HepG2 (cell line): ENCODE measurements around the gene NCOA3. TPM values are rescaled to one million over a fixed set of nuclear protein-coding genes. Genes with fewer than 3 reads are reported as not detected.

Experiments used
- ATAC-seq: fragments of 200-7000 bp; cut with Tn5 transposase; 3 replicates; pipeline ENCODE4 v1.9.1; 2020; ENCODE audit warnings: mild to moderate bottlenecking, moderate library complexity
- BruUV-seq: library from RNA; stranded (reverse); fragments of 400-500 nt; replicated peaks from 2 replicates; lab custom pipeline; 2021; lab: Mats Ljungman, UMichigan
- CTCF ChIA-PET: fragments of 300-600 bp; formaldehyde crosslinking; extraction: SDS; loops from one replicate; lab custom pipeline; 2021; ENCODE audit warnings: low total read pairs, inconsistent platforms, low intra/inter-chr PET ratio; lab: Yijun Ruan, JAX
- POLR2A ChIA-PET: fragments of 350-600 bp; sonication (Branson Sonifier 250); formaldehyde crosslinking; loops from one replicate; lab custom pipeline; 2020; ENCODE audit warnings: antibody characterized with exemption, inconsistent platforms; lab: Yijun Ruan, JAX
- DNase-seq: peaks from one replicate; pipeline ENCODE4 v3.0.0-alpha.2; 2015; ENCODE audit warnings: low spot score
- FAIRE-seq: peaks from 3 replicates; lab custom pipeline; 2011; peaks lifted over from hg19 to GRCh38; lab: Jason Lieb, UNC
- H2AFZ ChIP-seq: one replicate; pipeline ENCODE4 v1.6.1; 2011; ENCODE audit warnings: low read length, inconsistent platforms
- H3K27ac ChIP-seq: fragments of 300-600 bp; 3 replicates; pipeline ENCODE4 v1.8.0; 2011; ENCODE audit warnings: mixed run types, mild to moderate bottlenecking, mixed read lengths, low read length, inconsistent platforms; ENCODE audit not compliant: insufficient read depth; ENCODE audit errors: extremely low read length
- H3K27me3 ChIP-seq, 2 experiments: fragments of 200-600 bp in 1 of 2; 2 replicates in 1 of 2; 3 replicates in 1 of 2; pipeline versions ENCODE4 v1.6.0 to v1.8.0; 2011; ENCODE audit warnings: low read length in 2 of 2, mild to moderate bottlenecking in 2 of 2, moderate library complexity in 2 of 2, inconsistent platforms in 1 of 2; ENCODE audit not compliant: insufficient read depth in 2 of 2, control insufficient read depth in 1 of 2
- H3K36me3 ChIP-seq, 2 experiments: fragments of 200-600 bp in 1 of 2; replicated peaks in 1 of 2; 2 replicates in 1 of 2; 3 replicates in 1 of 2; pipeline versions ENCODE4 v1.5.1 to v1.8.0; 2011; ENCODE audit warnings: low read length in 2 of 2, inconsistent platforms in 1 of 2; ENCODE audit not compliant: insufficient read depth in 2 of 2, control insufficient read depth in 1 of 2
- H3K4me1 ChIP-seq: 2 replicates; pipeline ENCODE4 v1.5.1; 2012; ENCODE audit warnings: low read length, inconsistent platforms; ENCODE audit not compliant: insufficient read depth
- H3K4me2 ChIP-seq: 2 replicates; pipeline ENCODE4 v1.6.0; 2011; ENCODE audit warnings: low read depth, low read length, inconsistent platforms
- H3K4me3 ChIP-seq, 3 experiments: fragments of 200-600 bp in 1 of 3; sonication (generic), shearing (Covaris generic) in 1 of 3; replicated peaks in 1 of 3; 2 replicates each; pipeline ENCODE4 v1.5.1; 2011 to 2016; ENCODE audit warnings: low read length in 3 of 3, inconsistent platforms in 2 of 3, low read depth in 2 of 3, mild to moderate bottlenecking in 2 of 3, control low read depth in 1 of 3, mixed read lengths in 1 of 3; ENCODE audit not compliant: insufficient read depth in 1 of 3
- H3K79me2 ChIP-seq: one replicate; pipeline ENCODE4 v1.6.1; 2011; ENCODE audit warnings: low read length, inconsistent platforms; ENCODE audit not compliant: insufficient read depth
- H3K9ac ChIP-seq: 2 replicates; pipeline ENCODE4 v1.6.0; 2011; ENCODE audit warnings: mild to moderate bottlenecking, low read depth, low read length, inconsistent platforms; ENCODE audit not compliant: insufficient read depth
- H3K9me3 ChIP-seq: 2 replicates; pipeline ENCODE4 v1.5.1; 2012; ENCODE audit warnings: mild to moderate bottlenecking, low read length
- H4K20me1 ChIP-seq: 2 replicates; pipeline ENCODE4 v1.6.0; 2011; ENCODE audit warnings: inconsistent platforms, mild to moderate bottlenecking, low read length, moderate library complexity; ENCODE audit not compliant: insufficient read depth
- CAMTA2 ChIP-seq: sonication (generic); formaldehyde crosslinking; IDR thresholded peaks from 2 replicates; pipeline ENCODE4 v1.4.0; 2020; ENCODE audit warnings: mild to moderate bottlenecking, missing genetic modification reagents, borderline replicate concordance
- CENPT ChIP-seq: sonication (generic); formaldehyde crosslinking; IDR thresholded peaks from 2 replicates; pipeline ENCODE4 v1.8.0; 2022; ENCODE audit warnings: low read depth, mild to moderate bottlenecking, moderate library complexity, missing genetic modification reagents
- DNMT1 ChIP-seq: sonication (generic); formaldehyde crosslinking; IDR thresholded peaks from 2 replicates; pipeline ENCODE4 v1.5.1; 2020; ENCODE audit warnings: mild to moderate bottlenecking, missing genetic modification reagents
- HDAC2 ChIP-seq: sonication (generic); formaldehyde crosslinking; IDR thresholded peaks from 2 replicates; pipeline ENCODE4 v1.4.0; 2020; ENCODE audit warnings: missing genetic modification reagents
- HDAC6 ChIP-seq: fragments of 200-600 bp; sonication (generic); IDR thresholded peaks from 2 replicates; pipeline ENCODE4 v1.7.0; 2017; ENCODE audit warnings: mild to moderate bottlenecking, antibody characterized with exemption, low read length, low read depth
- IKZF4 ChIP-seq: sonication (generic); formaldehyde crosslinking; IDR thresholded peaks from 2 replicates; pipeline ENCODE4 v1.5.1; 2020; ENCODE audit warnings: borderline replicate concordance, mild to moderate bottlenecking, low read depth, missing genetic modification reagents; ENCODE audit errors: not compliant biosample characterization
- MTA1 ChIP-seq: sonication (generic); formaldehyde crosslinking; IDR thresholded peaks from 2 replicates; pipeline ENCODE4 v1.4.0; 2020; ENCODE audit warnings: missing genetic modification reagents, mild to moderate bottlenecking, borderline replicate concordance
- PAX8 ChIP-seq: sonication (generic); formaldehyde crosslinking; IDR thresholded peaks from 2 replicates; pipeline ENCODE4 v1.8.0; 2022; ENCODE audit warnings: mild to moderate bottlenecking, missing genetic modification reagents, borderline replicate concordance
- SNRNP70 ChIP-seq: fragments of 200-400 bp; formaldehyde crosslinking; IDR thresholded peaks from 2 replicates; pipeline ENCODE4 v1.6.1; 2017; ENCODE audit warnings: mild to moderate bottlenecking, low read depth, low read length, moderate library complexity
- SOX13 ChIP-seq, 3 experiments: fragments of 450-650 bp in 1 of 3; sonication (generic) in 1 of 3; formaldehyde crosslinking in 1 of 3; IDR thresholded peaks in 2 of 3; conservative IDR thresholded peaks in 1 of 3; 2 replicates each; pipeline versions ENCODE4 v1.5.0 to v1.6.1; 2016 to 2020; ENCODE audit warnings: antibody characterized with exemption in 1 of 3, mild to moderate bottlenecking in 1 of 3, missing compliant biosample characterization in 1 of 3, missing genetic modification reagents in 1 of 3, moderate library complexity in 1 of 3
- SP1 ChIP-seq, 2 experiments: fragments of 450-650 bp in 1 of 2; sonication (generic) in 1 of 2; formaldehyde crosslinking in 1 of 2; IDR thresholded peaks; 2 replicates each; pipeline versions ENCODE4 v1.4.0 to v1.6.1; 2016 to 2020; ENCODE audit warnings: missing genetic modification reagents in 1 of 2
- TCF7L2 ChIP-seq: IDR thresholded peaks from 2 replicates; pipeline ENCODE4 v1.6.1; 2011; ENCODE audit warnings: mild to moderate bottlenecking, low read depth, low read length, moderate library complexity
- ZIK1 ChIP-seq: sonication (generic); formaldehyde crosslinking; IDR thresholded peaks from 2 replicates; pipeline ENCODE4 v1.5.0; 2020; ENCODE audit warnings: mild to moderate bottlenecking, low read depth, missing genetic modification reagents, borderline replicate concordance
- ZKSCAN5 ChIP-seq: sonication (generic); formaldehyde crosslinking; IDR thresholded peaks from 2 replicates; pipeline ENCODE4 v1.5.1; 2020; ENCODE audit warnings: mild to moderate bottlenecking, missing genetic modification reagents
- ZNF44 ChIP-seq: sonication (generic); formaldehyde crosslinking; IDR thresholded peaks from 2 replicates; pipeline ENCODE4 v1.5.1; 2020; ENCODE audit warnings: mild to moderate bottlenecking, missing genetic modification reagents
- ZSCAN25 ChIP-seq: sonication (generic); formaldehyde crosslinking; IDR thresholded peaks from 2 replicates; pipeline ENCODE4 v1.8.0; 2022; ENCODE audit warnings: mild to moderate bottlenecking, missing genetic modification reagents
- WGBS: methylation state at CpG from one replicate; pipeline ENCODE4 v1.1.6; 2017; ENCODE audit warnings: low lambda C conversion rate; 5-methylcytosine and 5-hydroxymethylcytosine counted together
- in situ Hi-C: cut with HindIII; loops from 2 replicates; pipeline ENCODE4 v1.10.0; 2017; ENCODE audit warnings: low pct_unique_long_range_greater_than_20kb; ENCODE audit not compliant: extremely low pct_ligation_motif_present
- intact Hi-C: fragments of 100-400 bp; cut with micrococcal nuclease; formaldehyde crosslinking; loops from one replicate; pipeline ENCODE4 v1.10.0; 2022; ENCODE audit not compliant: unreplicated experiment
- polyA plus RNA-seq, 8 experiments: library from polyadenylated mRNA; depleted of rRNA in 3 of 8; stranded (reverse) in 7 of 8; unstranded in 1 of 8; fragments of >200 nt; fragmentation: Illumina TruSeq in 4 of 8; extraction: Trizol in 4 of 8; gene quantifications; 2 replicates each; pipeline versions ENCODE4 v1.2.1 to v1.2.3, GENCODE V29; 2011 to 2016; ENCODE audit warnings: low read depth in 4 of 8, missing spikeins in 1 of 8, mixed read lengths in 1 of 8; ENCODE audit not compliant: insufficient read depth in 1 of 8
- total RNA-seq, 5 experiments: library from RNA; depleted of rRNA; stranded (reverse); fragments of >200 nt; fragmentation: Illumina TruSeq; extraction: Trizol; gene quantifications; 2 replicates each; pipeline ENCODE4 v1.2.3, GENCODE V29; 2016; ENCODE audit warnings: low read depth in 1 of 5
- TF ChIP-seq, protein P1 (sequence below): sonication (generic); formaldehyde crosslinking; IDR thresholded peaks from 2 replicates; pipeline ENCODE4 v1.5.1; 2020; ENCODE audit warnings: missing genetic modification reagents, mild to moderate bottlenecking, borderline replicate concordance
- TF ChIP-seq, protein P2 (sequence below): sonication (generic); formaldehyde crosslinking; IDR thresholded peaks from 2 replicates; pipeline ENCODE4 v1.4.0; 2020; ENCODE audit warnings: mild to moderate bottlenecking, missing genetic modification reagents

NCOA3 gene
- total and polyA plus RNA-seq, 2 of the 13 experiments (the other 11 are each of a cell fraction or from before 2014, with no cell fraction given) = 35.0 to 56.8 TPM

DNA sequence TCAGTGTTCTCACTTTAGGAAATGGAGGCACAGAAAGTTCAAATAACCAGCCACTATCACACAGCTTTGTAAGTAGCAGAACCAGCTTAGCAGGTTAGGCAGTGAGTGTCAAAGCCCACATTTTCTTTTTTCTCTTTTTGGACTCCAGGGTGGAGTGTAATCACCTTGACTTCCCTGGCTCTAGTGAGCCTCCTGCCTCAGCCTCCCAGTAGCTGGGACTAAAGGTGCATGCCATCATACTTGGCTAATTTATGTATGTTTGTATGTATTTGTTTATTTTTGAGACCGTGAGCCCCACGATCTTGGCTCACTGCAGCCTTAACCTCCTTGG is 7.8 kb upstream of the NCOA3 start:
- in situ Hi-C loops (no loop called here), intact Hi-C loops (no loop called here)
- no peaks in the 10 kb centered on the region for H4K20me1 ChIP-seq
- H3K79me2 ChIP-seq = no peaks in the 10 kb centered on the region
- H3K9me3 ChIP-seq = no peaks in the 10 kb centered on the region
- CTCF ChIA-PET = no interaction called here
- BruUV-seq = no TSS peak
- peak overlapping the region; percentile 0 for H2AFZ ChIP-seq
- 50% methylated on average over 2 of the region's 2 CpGs for WGBS
- H3K4me2 ChIP-seq = peak overlapping the region; percentile 61
- peak overlapping the region in 2 of 3 experiments; percentile 6 to 47; a peak in 2 of 6 replicates for H3K4me3 ChIP-seq
- H3K36me3 ChIP-seq = no peaks in the 10 kb centered on the region
- H3K27me3 ChIP-seq = no peaks in the 10 kb centered on the region
- ATAC-seq (peak; percentile 57), FAIRE-seq (no peak), DNase-seq (no peak)
- peak overlapping the region; percentile 66 for H3K27ac ChIP-seq
- H3K4me1 ChIP-seq = peaks cover 49% of the 10 kb centered on the region
- POLR2A ChIA-PET = interaction anchor here (0.8 to 2.8 kb wide), 11 partner anchors 8 to 137 kb away, joined by 3 to 89 read pairs (median 6); partner anchors contain the start of genes NCOA3 and ZMYND8
- peak overlapping the region; percentile 12 for H3K9ac ChIP-seq
- TF ChIP-seq SNRNP70 = no peak
- TF ChIP-seq SOX13 (IDR thresholded peaks at IDR 0.05) = no peak
- TF ChIP-seq SOX13 (CRISPR knock-in tag; conservative IDR thresholded peaks at IDR 0.05 in 1 of 2, IDR thresholded peaks at IDR 0.05 in 1 of 2) = no peak
- TF ChIP-seq MTA1 = no peak
- TF ChIP-seq CAMTA2 (CRISPR knock-in tag) = 0 out of 2 replicates have a peak, but pooled peaks have one; percentile 43
- no peak for TF ChIP-seq ZSCAN25 (CRISPR knock-in tag)
- no peak for TF ChIP-seq TCF7L2
- no peak for TF ChIP-seq CENPT
- TF ChIP-seq ZNF44 (CRISPR knock-in tag) = 0 out of 2 replicates have a peak, but pooled peaks have one; percentile 25
- TF ChIP-seq DNMT1 (CRISPR knock-in tag) = no peak
- no peak for TF ChIP-seq ZKSCAN5 (CRISPR knock-in tag)
- no peak for TF ChIP-seq PAX8 (CRISPR knock-in tag)
- no peak for TF ChIP-seq HDAC2 (CRISPR knock-in tag)
- peak; percentile 40; the same call in 1 of the 2 replicates for TF ChIP-seq ZIK1 (CRISPR knock-in tag)
- TF ChIP-seq, protein P1, sequence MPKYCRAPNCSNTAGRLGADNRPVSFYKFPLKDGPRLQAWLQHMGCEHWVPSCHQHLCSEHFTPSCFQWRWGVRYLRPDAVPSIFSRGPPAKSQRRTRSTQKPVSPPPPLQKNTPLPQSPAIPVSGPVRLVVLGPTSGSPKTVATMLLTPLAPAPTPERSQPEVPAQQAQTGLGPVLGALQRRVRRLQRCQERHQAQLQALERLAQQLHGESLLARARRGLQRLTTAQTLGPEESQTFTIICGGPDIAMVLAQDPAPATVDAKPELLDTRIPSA (CRISPR knock-in tag) = 0 out of 2 replicates have a peak, but pooled peaks have one; percentile 23
- TF ChIP-seq, protein P2, sequence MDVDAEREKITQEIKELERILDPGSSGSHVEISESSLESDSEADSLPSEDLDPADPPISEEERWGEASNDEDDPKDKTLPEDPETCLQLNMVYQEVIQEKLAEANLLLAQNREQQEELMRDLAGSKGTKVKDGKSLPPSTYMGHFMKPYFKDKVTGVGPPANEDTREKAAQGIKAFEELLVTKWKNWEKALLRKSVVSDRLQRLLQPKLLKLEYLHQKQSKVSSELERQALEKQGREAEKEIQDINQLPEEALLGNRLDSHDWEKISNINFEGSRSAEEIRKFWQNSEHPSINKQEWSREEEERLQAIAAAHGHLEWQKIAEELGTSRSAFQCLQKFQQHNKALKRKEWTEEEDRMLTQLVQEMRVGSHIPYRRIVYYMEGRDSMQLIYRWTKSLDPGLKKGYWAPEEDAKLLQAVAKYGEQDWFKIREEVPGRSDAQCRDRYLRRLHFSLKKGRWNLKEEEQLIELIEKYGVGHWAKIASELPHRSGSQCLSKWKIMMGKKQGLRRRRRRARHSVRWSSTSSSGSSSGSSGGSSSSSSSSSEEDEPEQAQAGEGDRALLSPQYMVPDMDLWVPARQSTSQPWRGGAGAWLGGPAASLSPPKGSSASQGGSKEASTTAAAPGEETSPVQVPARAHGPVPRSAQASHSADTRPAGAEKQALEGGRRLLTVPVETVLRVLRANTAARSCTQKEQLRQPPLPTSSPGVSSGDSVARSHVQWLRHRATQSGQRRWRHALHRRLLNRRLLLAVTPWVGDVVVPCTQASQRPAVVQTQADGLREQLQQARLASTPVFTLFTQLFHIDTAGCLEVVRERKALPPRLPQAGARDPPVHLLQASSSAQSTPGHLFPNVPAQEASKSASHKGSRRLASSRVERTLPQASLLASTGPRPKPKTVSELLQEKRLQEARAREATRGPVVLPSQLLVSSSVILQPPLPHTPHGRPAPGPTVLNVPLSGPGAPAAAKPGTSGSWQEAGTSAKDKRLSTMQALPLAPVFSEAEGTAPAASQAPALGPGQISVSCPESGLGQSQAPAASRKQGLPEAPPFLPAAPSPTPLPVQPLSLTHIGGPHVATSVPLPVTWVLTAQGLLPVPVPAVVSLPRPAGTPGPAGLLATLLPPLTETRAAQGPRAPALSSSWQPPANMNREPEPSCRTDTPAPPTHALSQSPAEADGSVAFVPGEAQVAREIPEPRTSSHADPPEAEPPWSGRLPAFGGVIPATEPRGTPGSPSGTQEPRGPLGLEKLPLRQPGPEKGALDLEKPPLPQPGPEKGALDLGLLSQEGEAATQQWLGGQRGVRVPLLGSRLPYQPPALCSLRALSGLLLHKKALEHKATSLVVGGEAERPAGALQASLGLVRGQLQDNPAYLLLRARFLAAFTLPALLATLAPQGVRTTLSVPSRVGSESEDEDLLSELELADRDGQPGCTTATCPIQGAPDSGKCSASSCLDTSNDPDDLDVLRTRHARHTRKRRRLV (CRISPR knock-in tag) = peak; percentile 31
- TF ChIP-seq SP1 (IDR thresholded peaks at IDR 0.05) = 0 out of 2 replicates have a peak, but pooled peaks have one; percentile 6
- TF ChIP-seq SP1 (CRISPR knock-in tag; IDR thresholded peaks at IDR 0.05) = no peak
- TF ChIP-seq IKZF4 (CRISPR knock-in tag) = peak; percentile 35
- TF ChIP-seq HDAC6 = no peak
